Immature natural killer cell (primary cell): Measurements from ENCODE around the gene ENTPD8. TPM values are rescaled to one million over a fixed set of nuclear protein-coding genes. Genes with fewer than 3 reads are reported as not detected.
A peak's percentile ranks its signal among the peaks of the same experiment; 100 is the strongest.

ENCODE experiments used
- DNase-seq, 3 donors: peaks; one replicate each; pipeline ENCODE4 v3.0.0; 2022; ENCODE audit warnings: mixed read lengths in 1 of 3
- H3K27ac Mint-ChIP-seq, 6 donors: one replicate each; pipeline ENCODE4 v1.8.0; 2020; ENCODE audit warnings: mixed read lengths in 6 of 6, mild to moderate bottlenecking in 5 of 6, inconsistent platforms in 4 of 6, moderate library complexity in 3 of 6
- H3K27me3 Mint-ChIP-seq, 3 donors: one replicate each; pipeline ENCODE4 v1.8.0; 2020 to 2021; ENCODE audit warnings: low read depth in 3 of 3, mild to moderate bottlenecking in 3 of 3, mixed read lengths in 3 of 3, moderate library complexity in 3 of 3, inconsistent platforms in 1 of 3
- H3K36me3 Mint-ChIP-seq, 3 donors: one replicate each; pipeline ENCODE4 v1.8.0; 2020; ENCODE audit warnings: mixed read lengths in 3 of 3, inconsistent platforms in 2 of 3, mild to moderate bottlenecking in 2 of 3
- H3K4me1 Mint-ChIP-seq, 2 donors: one replicate each; pipeline ENCODE4 v1.8.0; 2020; ENCODE audit warnings: inconsistent platforms in 2 of 2, mild to moderate bottlenecking in 2 of 2, mixed read lengths in 2 of 2, moderate library complexity in 1 of 2
- H3K4me3 Mint-ChIP-seq, 5 donors: one replicate each; pipeline ENCODE4 v1.8.0; 2020; ENCODE audit warnings: mild to moderate bottlenecking in 5 of 5, mixed read lengths in 5 of 5, inconsistent platforms in 3 of 5, moderate library complexity in 3 of 5
- H3K9me3 Mint-ChIP-seq, 6 donors: one replicate each; pipeline ENCODE4 v1.8.0; 2020; ENCODE audit warnings: mild to moderate bottlenecking in 6 of 6, mixed read lengths in 6 of 6, inconsistent platforms in 4 of 6, moderate library complexity in 3 of 6
- polyA plus RNA-seq, 3 donors: library from polyadenylated mRNA; unstranded; fragments of 300-500 nt; fragmentation: Illumina TruSeq; gene quantifications; one replicate each; pipeline ENCODE4 v1.2.3, GENCODE V29; 2021

Gene ENTPD8
- polyA plus RNA-seq, 3 donors from 2014 or later = not detected

DNA sequence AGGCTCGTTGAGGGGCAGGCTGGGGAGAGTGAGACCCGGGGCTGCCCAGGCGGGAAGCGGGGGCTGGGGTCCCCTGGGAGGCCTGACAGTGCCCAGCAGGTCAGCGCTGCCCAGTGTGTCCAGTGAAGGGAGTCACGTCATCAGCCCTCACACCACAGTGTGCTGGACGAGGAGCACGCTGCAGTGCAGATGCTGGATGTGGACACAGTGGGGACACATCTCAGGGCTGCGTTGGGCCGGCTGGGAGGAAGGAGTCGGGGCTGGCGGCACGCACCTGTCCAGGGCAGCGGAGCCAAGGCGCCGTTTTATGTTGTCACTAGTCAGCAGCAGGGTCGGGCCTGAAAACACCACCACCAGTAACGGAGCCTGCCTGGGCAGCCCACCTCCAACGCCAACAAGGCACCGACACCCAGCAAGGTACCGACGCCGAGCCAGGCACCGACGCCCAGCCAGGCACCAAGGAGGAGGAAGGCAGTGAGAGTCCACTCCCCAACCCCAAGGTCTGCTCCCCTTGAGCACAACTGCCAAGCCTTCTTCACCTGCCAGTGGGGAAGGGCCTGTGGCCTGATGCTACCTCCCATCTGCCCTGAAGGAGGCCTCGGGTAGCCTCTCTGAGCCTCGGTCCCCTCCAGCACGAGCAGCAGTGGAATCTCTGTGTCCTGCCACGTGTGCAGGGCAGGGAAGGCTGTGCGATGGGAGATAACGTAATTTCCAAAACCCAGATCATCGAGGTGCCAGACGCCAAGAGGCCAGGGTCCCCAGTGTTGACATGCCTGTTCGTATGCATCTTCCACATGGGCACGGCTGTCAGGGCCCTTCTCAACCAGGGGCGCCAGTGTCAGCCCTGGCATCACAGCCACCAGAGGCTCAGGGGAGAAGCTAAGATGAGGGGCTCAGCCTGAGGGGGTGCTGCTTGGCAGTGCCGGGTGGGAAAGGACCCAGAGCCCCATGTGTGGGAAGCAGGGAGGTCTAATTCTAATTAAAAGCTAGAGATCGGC lies 39.8 kb upstream of the ENTPD8 start:
- Mint-ChIP-seq H3K27me3 (peaks cover 0 to 2% (median 0%) of the 10 kb centered on the region in 3 donors), H3K9me3 (peaks cover 0 to 2% (median under 1%) of the 10 kb centered on the region in 6 donors), H3K27ac (no peak overlapping the region), H3K4me3 (no peak overlapping the region), H3K36me3 (peaks cover 0 to 3% (median 1%) of the 10 kb centered on the region in 3 donors), H3K4me1 (peaks cover 0 to 11% of the 10 kb centered on the region in 2 donors)
- DNase-seq = no peak

- H3K4me3 Mint-ChIP-seq = no peak overlapping the region
- peaks cover 0 to 11% of the 10 kb centered on the region in 2 donors for H3K4me1 Mint-ChIP-seq
- peaks cover 0 to 7% (median 5%) of the 10 kb centered on the region in 6 donors for H3K9me3 Mint-ChIP-seq
- H3K27me3 Mint-ChIP-seq = peaks cover 0 to 2% (median 0%) of the 10 kb centered on the region in 3 donors
- peaks cover 0 to 8% (median 6%) of the 10 kb centered on the region in 3 donors for H3K36me3 Mint-ChIP-seq
- no peak for DNase-seq
- no peak overlapping the region for H3K27ac Mint-ChIP-seq
These were observed 38.9 kb upstream of the ENTPD8 start for GRCh38 chr9:137479892-137480685.

DNA sequence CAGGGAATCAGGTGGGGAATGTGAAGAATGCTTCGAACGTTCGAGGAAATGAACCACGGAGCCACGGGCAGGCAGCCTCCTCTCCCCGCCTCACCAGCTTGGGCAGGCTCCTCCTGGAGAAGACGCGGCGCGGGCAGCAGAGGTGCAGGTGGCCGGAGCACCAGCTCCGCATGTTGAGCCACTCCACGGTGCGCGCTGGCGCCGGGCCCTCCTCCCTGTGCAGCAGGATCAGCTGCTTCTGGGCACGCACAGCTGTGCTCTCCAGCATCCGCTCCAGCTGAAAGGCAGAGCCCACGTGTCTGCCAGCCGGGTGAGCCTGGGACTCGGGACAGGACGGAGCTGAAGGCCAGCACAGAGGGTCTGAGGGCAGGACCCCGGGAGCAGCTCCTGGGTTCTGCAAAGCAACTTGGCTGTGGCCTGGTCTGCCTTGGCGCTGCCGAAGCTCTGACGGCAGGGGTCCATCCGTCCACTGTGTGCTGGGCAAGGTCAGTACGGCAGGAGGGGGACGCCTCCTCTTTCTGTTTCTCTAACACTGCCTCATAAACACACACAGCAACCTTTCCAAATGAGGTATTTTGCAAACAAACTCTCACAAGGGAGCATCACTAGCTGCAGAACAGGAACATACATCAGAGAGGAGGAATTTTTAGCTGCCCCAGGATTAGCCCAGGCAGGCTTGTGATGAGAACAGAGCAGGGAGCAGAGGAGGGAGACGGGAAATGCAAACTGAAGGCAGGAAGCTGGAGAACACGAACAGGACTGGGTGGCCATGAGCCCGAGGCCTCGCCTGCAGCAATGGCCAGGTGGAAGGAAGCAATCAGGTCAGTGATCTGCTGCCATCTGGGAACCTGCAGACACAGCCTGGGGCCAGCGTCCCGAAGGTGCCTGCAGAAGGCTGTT lies 38.1 kb upstream of the ENTPD8 start:
- H3K9me3 Mint-ChIP-seq = peaks cover 0 to 11% (median 5%) of the 10 kb centered on the region in 6 donors
- no peak overlapping the region for H3K27ac Mint-ChIP-seq

GRCh38 chr9:137478613-137478961 lies 37.4 kb upstream of the ENTPD8 start:
- Mint-ChIP-seq H3K9me3 (peaks cover 0 to 13% (median 5%) of the 10 kb centered on the region in 6 donors), H3K4me3 (no peak overlapping the region), H3K27me3 (peaks cover 0 to 3% (median 2%) of the 10 kb centered on the region in 3 donors), H3K36me3 (peaks cover 3 to 14% (median 6%) of the 10 kb centered on the region in 3 donors), H3K4me1 (peaks cover 0 to 11% of the 10 kb centered on the region in 2 donors), H3K27ac (no peak overlapping the region)
- DNase-seq = no peak

More for the DNA sequence above, 38.1 kb upstream of the ENTPD8 start:
- no peak for DNase-seq
- Mint-ChIP-seq H3K27me3 (peaks cover 0 to 2% (median 2%) of the 10 kb centered on the region in 3 donors), H3K4me3 (no peak overlapping the region), H3K4me1 (peaks cover 0 to 11% of the 10 kb centered on the region in 2 donors), H3K36me3 (peaks cover 3 to 12% (median 6%) of the 10 kb centered on the region in 3 donors)

- Mint-ChIP-seq H3K27me3 (peaks cover 0 to 3% (median 2%) of the 10 kb centered on the region in 3 donors), H3K4me1 (peaks cover 0 to 11% of the 10 kb centered on the region in 2 donors)
These were observed 36.8 kb upstream of the ENTPD8 start for GRCh38 chr9:137477778-137478612.

DNA sequence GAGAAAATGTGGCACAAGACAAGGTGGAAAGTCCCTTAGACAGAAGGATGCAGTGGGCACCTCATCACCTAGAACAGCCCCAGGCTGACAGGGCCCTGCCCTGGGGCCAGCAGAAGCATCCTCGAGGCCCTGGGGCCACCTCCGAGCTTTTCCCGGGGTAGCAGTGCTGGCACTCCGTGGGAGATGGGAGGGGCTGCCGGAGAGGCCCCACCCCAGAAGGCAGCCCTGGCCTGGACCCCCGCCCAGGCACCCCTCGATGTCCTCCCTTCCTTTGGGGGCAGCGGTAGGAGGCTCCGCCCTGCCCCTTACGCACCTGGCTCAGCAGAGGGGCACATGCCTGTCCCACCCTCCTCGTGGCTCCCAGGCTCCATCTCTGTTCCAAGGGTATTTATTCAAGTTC lies 35.7 kb upstream of the ENTPD8 start:
- Mint-ChIP-seq H3K27me3 (peaks cover 0 to 3% (median 2%) of the 10 kb centered on the region in 3 donors), H3K4me1 (peaks cover 0 to 7% of the 10 kb centered on the region in 2 donors), H3K4me3 (no peak overlapping the region), H3K36me3 (peaks cover 3 to 14% (median 6%) of the 10 kb centered on the region in 3 donors), H3K27ac (peak overlapping the region in 1 of 6 donors; percentile 50), H3K9me3 (peaks cover 0 to 13% (median 6%) of the 10 kb centered on the region in 6 donors)
- no peak for DNase-seq

More at GRCh38 chr9:137477778-137478612, 36.8 kb upstream of the ENTPD8 start:
- H3K4me3 Mint-ChIP-seq = no peak overlapping the region
- H3K36me3 Mint-ChIP-seq = peaks cover 3 to 14% (median 6%) of the 10 kb centered on the region in 3 donors
- peaks cover 0 to 13% (median 6%) of the 10 kb centered on the region in 6 donors for H3K9me3 Mint-ChIP-seq
- no peak for DNase-seq
- H3K27ac Mint-ChIP-seq = no peak overlapping the region

- Mint-ChIP-seq H3K27me3 (peaks cover 0 to 3% (median 2%) of the 10 kb centered on the region in 3 donors), H3K4me1 (peaks cover 3 to 5% of the 10 kb centered on the region in 2 donors)
These were observed 34.5 kb upstream of the ENTPD8 start for GRCh38 chr9:137475666-137476065.

DNA sequence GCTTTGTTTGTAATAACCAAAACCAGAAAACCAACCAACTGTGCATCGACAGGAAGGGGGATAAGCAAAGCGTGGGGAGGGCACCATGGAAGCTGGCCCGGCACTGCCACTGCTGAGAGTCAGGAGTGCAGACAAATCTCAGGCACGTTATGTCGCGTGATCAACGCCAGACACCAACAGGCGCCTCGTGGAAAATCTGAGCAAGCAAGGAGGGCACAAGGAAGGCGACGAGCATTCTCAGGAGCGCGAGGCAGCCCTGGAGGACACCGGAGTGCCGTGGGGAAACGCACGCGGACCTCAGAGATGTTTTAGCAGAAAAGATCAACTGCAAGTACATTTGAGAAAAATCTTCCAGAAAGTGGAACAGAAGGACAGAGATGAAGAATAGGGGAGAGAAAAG lies 33.1 kb upstream of the ENTPD8 start:
- peaks cover 6 to 19% of the 10 kb centered on the region in 2 donors for H3K4me1 Mint-ChIP-seq
- no peak overlapping the region for H3K27ac Mint-ChIP-seq
- H3K36me3 Mint-ChIP-seq = peaks cover 3 to 11% (median 6%) of the 10 kb centered on the region in 3 donors
- DNase-seq = no peak
- H3K9me3 Mint-ChIP-seq = peaks cover 0 to 13% (median 6%) of the 10 kb centered on the region in 6 donors
- peaks cover 0 to 4% (median 3%) of the 10 kb centered on the region in 3 donors for H3K27me3 Mint-ChIP-seq
- H3K4me3 Mint-ChIP-seq = no peak overlapping the region

More at GRCh38 chr9:137475666-137476065, 34.5 kb upstream of the ENTPD8 start:
- DNase-seq = no peak
- Mint-ChIP-seq H3K27ac (no peak overlapping the region), H3K36me3 (peaks cover 3 to 14% (median 6%) of the 10 kb centered on the region in 3 donors), H3K9me3 (peaks cover 0 to 13% (median 6%) of the 10 kb centered on the region in 6 donors), H3K4me3 (no peak overlapping the region)

DNA sequence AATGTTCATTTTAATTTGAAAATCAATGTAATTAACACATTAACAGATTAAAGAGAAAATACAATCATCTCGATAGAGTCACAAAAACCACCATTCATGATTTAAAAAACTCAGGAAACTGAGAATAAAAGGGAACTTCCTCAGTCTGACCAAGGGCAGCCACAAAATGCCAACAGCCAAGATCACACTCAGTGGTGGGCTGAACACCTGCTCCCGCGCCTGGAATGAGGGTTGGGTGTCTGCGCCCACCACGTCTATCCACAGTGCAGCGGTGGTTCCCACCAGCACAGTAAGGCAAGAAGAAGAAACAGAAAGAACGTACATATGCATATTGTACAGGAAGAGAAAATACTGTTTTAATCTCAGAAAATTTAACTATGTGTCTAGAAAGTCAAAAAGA lies 29.6 kb upstream of the ENTPD8 start:
- DNase-seq = peak; percentile 37 to 53 (median 52)
- H3K27ac Mint-ChIP-seq = peak overlapping the region in 2 of 6 donors; percentile 4 to 24
- H3K9me3 Mint-ChIP-seq = peaks cover 0 to 10% (median 4%) of the 10 kb centered on the region in 6 donors
- peaks cover 2 to 8% (median 3%) of the 10 kb centered on the region in 3 donors for H3K27me3 Mint-ChIP-seq
- peaks cover 3 to 8% (median 3%) of the 10 kb centered on the region in 3 donors for H3K36me3 Mint-ChIP-seq
- peak overlapping the region in 3 of 5 donors; percentile 0 to 47 (median 38) for H3K4me3 Mint-ChIP-seq
- peaks cover 6 to 21% of the 10 kb centered on the region in 2 donors for H3K4me1 Mint-ChIP-seq

DNA sequence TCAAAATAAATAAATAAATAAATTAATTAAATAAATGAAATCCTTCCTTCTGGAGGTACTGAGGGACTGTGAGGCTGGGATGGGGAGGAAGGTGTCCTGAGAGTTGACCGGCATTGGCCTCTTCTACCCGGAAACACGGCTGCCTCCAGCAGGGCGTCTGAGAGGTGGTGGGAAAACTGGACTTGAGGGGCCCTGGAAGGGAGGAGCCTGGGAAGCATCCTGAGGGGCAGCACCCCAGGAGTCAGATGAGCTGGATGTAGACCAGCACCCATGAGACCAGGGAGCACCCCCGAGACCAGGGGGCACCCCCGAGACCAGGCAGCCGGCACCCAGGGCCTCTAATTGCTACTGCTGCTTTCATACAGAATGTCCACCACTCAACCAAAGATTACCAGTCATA lies 26.7 kb upstream of the ENTPD8 start:
- H3K4me1 Mint-ChIP-seq = peaks cover 7 to 21% of the 10 kb centered on the region in 2 donors
- DNase-seq = no peak
- H3K36me3 Mint-ChIP-seq = no peaks in the 10 kb centered on the region
- H3K4me3 Mint-ChIP-seq = no peak overlapping the region
- peaks cover 2 to 6% (median 3%) of the 10 kb centered on the region in 3 donors for H3K27me3 Mint-ChIP-seq
- H3K9me3 Mint-ChIP-seq = no peaks in the 10 kb centered on the region
- H3K27ac Mint-ChIP-seq = peak overlapping the region in 1 of 6 donors; percentile 24

GRCh38 chr9:137467161-137467581 lies 26.0 kb upstream of the ENTPD8 start:
- Mint-ChIP-seq H3K27me3 (peaks cover 2 to 6% (median 4%) of the 10 kb centered on the region in 3 donors), H3K4me1 (peaks cover 11 to 21% of the 10 kb centered on the region in 2 donors), H3K36me3 (no peaks in the 10 kb centered on the region), H3K4me3 (no peak overlapping the region), H3K9me3 (no peaks in the 10 kb centered on the region), H3K27ac (peak overlapping the region in 2 of 6 donors; percentile 25 to 53)
- DNase-seq = no peak
